HepG2 (cell line): ENCODE measurements around the gene NEDD8. TPM values are rescaled to one million over a fixed set of nuclear protein-coding genes. Genes with fewer than 3 reads are reported as not detected.
A peak's percentile ranks its signal among the peaks of the same experiment; 100 is the strongest.

Experiments used
- ATAC-seq: fragments of 200-7000 bp; cut with Tn5 transposase; 3 replicates; pipeline ENCODE4 v1.9.1; 2020; ENCODE audit warnings: mild to moderate bottlenecking, moderate library complexity
- BruUV-seq: library from RNA; stranded (reverse); fragments of 400-500 nt; replicated peaks from 2 replicates; lab custom pipeline; 2021; lab: Mats Ljungman, UMichigan
- CTCF ChIA-PET: fragments of 300-600 bp; formaldehyde crosslinking; extraction: SDS; loops from one replicate; lab custom pipeline; 2021; ENCODE audit warnings: low total read pairs, inconsistent platforms, low intra/inter-chr PET ratio; lab: Yijun Ruan, JAX
- POLR2A ChIA-PET: fragments of 350-600 bp; sonication (Branson Sonifier 250); formaldehyde crosslinking; loops from one replicate; lab custom pipeline; 2020; ENCODE audit warnings: antibody characterized with exemption, inconsistent platforms; lab: Yijun Ruan, JAX
- DNase-seq: peaks from one replicate; pipeline ENCODE4 v3.0.0-alpha.2; 2015; ENCODE audit warnings: low spot score
- FAIRE-seq: peaks from 3 replicates; lab custom pipeline; 2011; peaks lifted over from hg19 to GRCh38; lab: Jason Lieb, UNC
- H2AFZ ChIP-seq: one replicate; pipeline ENCODE4 v1.6.1; 2011; ENCODE audit warnings: low read length, inconsistent platforms
- H3K27ac ChIP-seq: fragments of 300-600 bp; 3 replicates; pipeline ENCODE4 v1.8.0; 2011; ENCODE audit warnings: mixed run types, mild to moderate bottlenecking, mixed read lengths, low read length, inconsistent platforms; ENCODE audit not compliant: insufficient read depth; ENCODE audit errors: extremely low read length
- H3K27me3 ChIP-seq, 2 experiments: fragments of 200-600 bp in 1 of 2; 2 replicates in 1 of 2; 3 replicates in 1 of 2; pipeline versions ENCODE4 v1.6.0 to v1.8.0; 2011; ENCODE audit warnings: low read length in 2 of 2, mild to moderate bottlenecking in 2 of 2, moderate library complexity in 2 of 2, inconsistent platforms in 1 of 2; ENCODE audit not compliant: insufficient read depth in 2 of 2, control insufficient read depth in 1 of 2
- H3K36me3 ChIP-seq, 2 experiments: fragments of 200-600 bp in 1 of 2; replicated peaks in 1 of 2; 2 replicates in 1 of 2; 3 replicates in 1 of 2; pipeline versions ENCODE4 v1.5.1 to v1.8.0; 2011; ENCODE audit warnings: low read length in 2 of 2, inconsistent platforms in 1 of 2; ENCODE audit not compliant: insufficient read depth in 2 of 2, control insufficient read depth in 1 of 2
- H3K4me1 ChIP-seq: 2 replicates; pipeline ENCODE4 v1.5.1; 2012; ENCODE audit warnings: low read length, inconsistent platforms; ENCODE audit not compliant: insufficient read depth
- H3K4me2 ChIP-seq: 2 replicates; pipeline ENCODE4 v1.6.0; 2011; ENCODE audit warnings: low read depth, low read length, inconsistent platforms
- H3K4me3 ChIP-seq, 3 experiments: fragments of 200-600 bp in 1 of 3; sonication (generic), shearing (Covaris generic) in 1 of 3; replicated peaks in 1 of 3; 2 replicates each; pipeline ENCODE4 v1.5.1; 2011 to 2016; ENCODE audit warnings: low read length in 3 of 3, inconsistent platforms in 2 of 3, low read depth in 2 of 3, mild to moderate bottlenecking in 2 of 3, control low read depth in 1 of 3, mixed read lengths in 1 of 3; ENCODE audit not compliant: insufficient read depth in 1 of 3
- H3K79me2 ChIP-seq: one replicate; pipeline ENCODE4 v1.6.1; 2011; ENCODE audit warnings: low read length, inconsistent platforms; ENCODE audit not compliant: insufficient read depth
- H3K9ac ChIP-seq: 2 replicates; pipeline ENCODE4 v1.6.0; 2011; ENCODE audit warnings: mild to moderate bottlenecking, low read depth, low read length, inconsistent platforms; ENCODE audit not compliant: insufficient read depth
- H3K9me3 ChIP-seq: 2 replicates; pipeline ENCODE4 v1.5.1; 2012; ENCODE audit warnings: mild to moderate bottlenecking, low read length
- H4K20me1 ChIP-seq: 2 replicates; pipeline ENCODE4 v1.6.0; 2011; ENCODE audit warnings: inconsistent platforms, mild to moderate bottlenecking, low read length, moderate library complexity; ENCODE audit not compliant: insufficient read depth
- AGO2 ChIP-seq: fragments of 200-400 bp; formaldehyde crosslinking; optimal IDR thresholded peaks from 2 replicates; pipeline ENCODE3; 2017; ENCODE audit warnings: mild to moderate bottlenecking, low read depth, low read length, moderate library complexity
- MTF1 ChIP-seq: sonication (generic); formaldehyde crosslinking; IDR thresholded peaks from 2 replicates; pipeline ENCODE4 v1.5.0; 2020; ENCODE audit warnings: missing genetic modification reagents
- NCOA2 ChIP-seq: sonication (generic); formaldehyde crosslinking; IDR thresholded peaks from 2 replicates; pipeline ENCODE4 v1.8.0; 2022; ENCODE audit warnings: inconsistent platforms
- NFIB ChIP-seq: sonication (generic); formaldehyde crosslinking; IDR thresholded peaks from 2 replicates; pipeline ENCODE4 v1.9.0; 2021; ENCODE audit warnings: missing genetic modification reagents, mild to moderate bottlenecking, borderline replicate concordance
- PHF20 ChIP-seq: sonication (generic); formaldehyde crosslinking; IDR thresholded peaks from 2 replicates; pipeline ENCODE4 v1.5.0; 2020; ENCODE audit warnings: mild to moderate bottlenecking, missing genetic modification reagents
- RARG ChIP-seq: sonication (generic); formaldehyde crosslinking; IDR thresholded peaks from 2 replicates; pipeline ENCODE4 v1.4.0; 2020; ENCODE audit warnings: low read depth, mild to moderate bottlenecking, missing genetic modification reagents
- SNAPC2 ChIP-seq: sonication (generic); formaldehyde crosslinking; IDR thresholded peaks from 2 replicates; pipeline ENCODE4 v1.8.1; 2022; ENCODE audit warnings: mild to moderate bottlenecking, missing genetic modification reagents
- ZFYVE20 ChIP-seq: sonication (generic); formaldehyde crosslinking; IDR thresholded peaks from 2 replicates; pipeline ENCODE4 v1.8.0; 2023; ENCODE audit warnings: low read depth, mild to moderate bottlenecking, moderate library complexity, missing genetic modification reagents, borderline replicate concordance
- ZNF260 ChIP-seq: sonication (generic); formaldehyde crosslinking; IDR thresholded peaks from 2 replicates; pipeline ENCODE4 v1.4.0; 2020; ENCODE audit warnings: missing genetic modification reagents, low read depth, mild to moderate bottlenecking, borderline replicate concordance
- ZNF329 ChIP-seq: sonication (generic); formaldehyde crosslinking; IDR thresholded peaks from 2 replicates; pipeline ENCODE4 v1.9.0; 2021; ENCODE audit warnings: low read depth, mild to moderate bottlenecking, missing genetic modification reagents
- ZNF337 ChIP-seq: sonication (generic); formaldehyde crosslinking; IDR thresholded peaks from 2 replicates; pipeline ENCODE4 v1.5.1; 2020; ENCODE audit warnings: missing genetic modification reagents, low read depth, mild to moderate bottlenecking, borderline replicate concordance
- ZNF558 ChIP-seq: sonication (generic); formaldehyde crosslinking; IDR thresholded peaks from 2 replicates; pipeline ENCODE4 v1.9.0; 2022; ENCODE audit warnings: mild to moderate bottlenecking, missing genetic modification reagents, borderline replicate concordance
- ZNF567 ChIP-seq: sonication (generic); formaldehyde crosslinking; IDR thresholded peaks from 2 replicates; pipeline ENCODE4 v1.8.1; 2023; ENCODE audit warnings: mild to moderate bottlenecking, missing genetic modification reagents, borderline replicate concordance
- ZNF569 ChIP-seq: sonication (generic); formaldehyde crosslinking; IDR thresholded peaks from 2 replicates; pipeline ENCODE4 v1.5.0; 2020; ENCODE audit warnings: mild to moderate bottlenecking, missing genetic modification reagents, moderate library complexity, borderline replicate concordance
- ZNF614 ChIP-seq: IDR thresholded peaks from 2 replicates; pipeline ENCODE4 v1.6.1; 2018; ENCODE audit warnings: missing biosample characterization, missing genetic modification reagents, inconsistent platforms, borderline replicate concordance
- WGBS: methylation state at CpG from one replicate; pipeline ENCODE4 v1.1.6; 2017; ENCODE audit warnings: low lambda C conversion rate; 5-methylcytosine and 5-hydroxymethylcytosine counted together
- in situ Hi-C: cut with HindIII; loops from 2 replicates; pipeline ENCODE4 v1.10.0; 2017; ENCODE audit warnings: low pct_unique_long_range_greater_than_20kb; ENCODE audit not compliant: extremely low pct_ligation_motif_present
- intact Hi-C: fragments of 100-400 bp; cut with micrococcal nuclease; formaldehyde crosslinking; loops from one replicate; pipeline ENCODE4 v1.10.0; 2022; ENCODE audit not compliant: unreplicated experiment
- polyA plus RNA-seq, 8 experiments: library from polyadenylated mRNA; depleted of rRNA in 3 of 8; stranded (reverse) in 7 of 8; unstranded in 1 of 8; fragments of >200 nt; fragmentation: Illumina TruSeq in 4 of 8; extraction: Trizol in 4 of 8; gene quantifications; 2 replicates each; pipeline versions ENCODE4 v1.2.1 to v1.2.3, GENCODE V29; 2011 to 2016; ENCODE audit warnings: low read depth in 4 of 8, missing spikeins in 1 of 8, mixed read lengths in 1 of 8; ENCODE audit not compliant: insufficient read depth in 1 of 8
- total RNA-seq, 5 experiments: library from RNA; depleted of rRNA; stranded (reverse); fragments of >200 nt; fragmentation: Illumina TruSeq; extraction: Trizol; gene quantifications; 2 replicates each; pipeline ENCODE4 v1.2.3, GENCODE V29; 2016; ENCODE audit warnings: low read depth in 1 of 5
- TF ChIP-seq, protein P1 (sequence below): sonication (generic); formaldehyde crosslinking; IDR thresholded peaks from 2 replicates; pipeline ENCODE4 v1.4.0; 2020; ENCODE audit warnings: missing genetic modification reagents; ENCODE audit errors: not compliant biosample characterization
- TF ChIP-seq, protein P2 (sequence below): sonication (generic); formaldehyde crosslinking; IDR thresholded peaks from 2 replicates; pipeline ENCODE4 v1.5.0; 2020; ENCODE audit warnings: missing genetic modification reagents

NEDD8 gene
- total and polyA plus RNA-seq, 2 of the 13 experiments (the other 11 are each of a cell fraction or from before 2014, with no cell fraction given), result 535 to 713 TPM

DNA sequence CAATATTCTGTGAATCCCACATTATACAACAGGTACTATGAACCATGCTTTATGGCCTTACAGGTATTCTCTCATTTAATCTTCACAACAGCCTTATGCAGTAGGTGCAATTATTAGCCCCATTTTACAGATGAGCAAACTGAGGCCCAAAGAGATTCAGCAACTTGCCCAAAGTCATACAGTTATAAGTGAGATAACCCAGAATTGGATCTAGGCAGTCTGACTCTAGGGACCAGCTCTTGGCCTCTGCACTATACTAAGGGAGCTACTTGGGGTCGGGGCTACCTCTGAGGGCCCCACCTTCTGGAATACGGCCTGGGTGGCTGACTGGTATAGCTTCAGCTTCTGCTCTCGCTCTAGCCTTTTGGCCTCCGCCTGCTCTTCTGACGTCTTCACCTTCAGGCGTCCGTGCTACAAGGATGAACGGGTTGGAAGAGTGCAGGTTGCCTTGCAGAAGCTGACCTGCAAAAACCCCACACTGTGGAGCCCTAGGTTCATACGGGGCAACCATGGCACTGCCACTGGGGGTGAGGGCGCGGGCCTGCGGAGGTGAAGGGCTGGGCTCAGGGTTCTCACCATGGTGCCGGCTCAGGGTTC, 38.5 kb upstream of the NEDD8 start (continued):
- TF ChIP-seq, protein P1, sequence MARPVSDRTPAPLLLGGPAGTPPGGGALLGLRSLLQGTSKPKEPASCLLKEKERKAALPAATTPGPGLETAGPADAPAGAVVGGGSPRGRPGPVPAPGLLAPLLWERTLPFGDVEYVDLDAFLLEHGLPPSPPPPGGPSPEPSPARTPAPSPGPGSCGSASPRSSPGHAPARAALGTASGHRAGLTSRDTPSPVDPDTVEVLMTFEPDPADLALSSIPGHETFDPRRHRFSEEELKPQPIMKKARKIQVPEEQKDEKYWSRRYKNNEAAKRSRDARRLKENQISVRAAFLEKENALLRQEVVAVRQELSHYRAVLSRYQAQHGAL (CRISPR knock-in tag), result no peak
- TF ChIP-seq, protein P2, sequence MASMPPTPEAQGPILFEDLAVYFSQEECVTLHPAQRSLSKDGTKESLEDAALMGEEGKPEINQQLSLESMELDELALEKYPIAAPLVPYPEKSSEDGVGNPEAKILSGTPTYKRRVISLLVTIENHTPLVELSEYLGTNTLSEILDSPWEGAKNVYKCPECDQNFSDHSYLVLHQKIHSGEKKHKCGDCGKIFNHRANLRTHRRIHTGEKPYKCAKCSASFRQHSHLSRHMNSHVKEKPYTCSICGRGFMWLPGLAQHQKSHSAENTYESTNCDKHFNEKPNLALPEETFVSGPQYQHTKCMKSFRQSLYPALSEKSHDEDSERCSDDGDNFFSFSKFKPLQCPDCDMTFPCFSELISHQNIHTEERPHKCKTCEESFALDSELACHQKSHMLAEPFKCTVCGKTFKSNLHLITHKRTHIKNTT (CRISPR knock-in tag), result peak; percentile 34; the same call in 1 of the 2 replicates
- no peak for TF ChIP-seq MTF1 (CRISPR knock-in tag)
- TF ChIP-seq PHF20 (CRISPR knock-in tag), result no peak

DNA sequence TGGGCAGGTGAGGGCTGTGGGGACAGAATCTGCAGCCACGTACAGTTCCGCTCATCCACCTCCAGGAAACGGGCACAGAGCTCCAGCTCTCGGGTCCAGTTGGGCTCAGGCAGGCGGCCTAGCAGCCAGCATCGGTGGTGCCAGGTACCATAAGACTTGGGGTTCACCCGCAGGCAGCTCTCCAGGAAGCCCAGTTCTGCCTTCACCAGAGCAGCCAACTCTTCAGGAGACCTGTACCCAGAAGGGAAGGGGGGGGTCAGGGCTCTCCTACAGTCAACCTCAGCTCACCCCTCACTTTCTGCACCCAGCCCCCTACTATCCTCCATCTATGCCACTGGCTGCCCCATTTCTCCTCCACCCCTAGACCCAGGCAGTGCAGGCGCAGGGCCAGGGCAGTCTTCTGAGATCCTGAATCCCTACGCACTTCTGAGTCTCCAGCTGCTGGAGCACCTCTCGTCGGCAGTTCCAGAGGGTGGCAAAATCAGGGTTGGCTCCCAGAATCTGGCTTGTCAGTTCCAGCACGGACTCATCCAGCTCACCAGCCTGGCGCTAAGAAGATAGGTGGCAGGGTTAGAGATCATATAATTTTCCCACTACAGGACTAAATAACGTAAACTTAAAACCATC, 37.9 kb upstream of the NEDD8 start:
- H3K79me2 ChIP-seq, result peaks cover 4% of the 10 kb centered on the region
- peak overlapping the region; percentile 97 for H3K4me2 ChIP-seq
- ATAC-seq (no peak), FAIRE-seq (no peak), DNase-seq (no peak)
- in situ Hi-C loops (no loop called here), intact Hi-C loops (loop anchor here (2.0 kb wide), 1 partner anchor 53 kb away; the partner anchor contains the start of gene MDP1)
- no peak overlapping the region for H3K27ac ChIP-seq
- H3K36me3 ChIP-seq, result peaks cover 19 to 35% of the 10 kb centered on the region in 2 experiments; a peak in 4 of 5 replicates
- ChIA-PET CTCF (interaction anchor here (2.8 kb wide), 1 partner anchor 27 kb away, joined by 33 read pairs; the partner anchor contains the start of gene TINF2), POLR2A (interaction anchor here (1.0 to 16.5 kb wide), 22 partner anchors 10 to 175 kb away, joined by 3 to 435 read pairs (median 24); partner anchors contain the start of genes CBLN3, CHMP4A, CIDEB and DCAF11)
- H3K4me1 ChIP-seq, result peaks cover 22% of the 10 kb centered on the region
- 97% methylated on average over 12 of the region's 14 CpGs for WGBS
- H3K27me3 ChIP-seq, result no peaks in the 10 kb centered on the region; a peak in 1 of 5 replicates
- TSS peak; percentile 71 for BruUV-seq
- no peaks in the 10 kb centered on the region for H4K20me1 ChIP-seq
- peak overlapping the region in 1 of 3 experiments; percentile 96; a peak in 1 of 6 replicates for H3K4me3 ChIP-seq
- H3K9me3 ChIP-seq, result no peaks in the 10 kb centered on the region
- H2AFZ ChIP-seq, result no peak overlapping the region
- H3K9ac ChIP-seq, result no peak overlapping the region
- no peak for TF ChIP-seq SNAPC2 (CRISPR knock-in tag)
- no peak for TF ChIP-seq ZFYVE20
- 0 out of 2 replicates have a peak, but pooled peaks have one; percentile 5 for TF ChIP-seq RARG
- TF ChIP-seq NCOA2, result no peak
- 0 out of 2 replicates have a peak, but pooled peaks have one; percentile 60 for TF ChIP-seq NFIB
- TF ChIP-seq AGO2, result peak; percentile 31
- no peak for TF ChIP-seq ZNF329
- no peak for TF ChIP-seq ZNF558 (CRISPR knock-in tag)
- 0 out of 2 replicates have a peak, but pooled peaks have one; percentile 5 for TF ChIP-seq ZNF260 (CRISPR knock-in tag)
- no peak for TF ChIP-seq ZNF337 (CRISPR knock-in tag)
- TF ChIP-seq ZNF569 (CRISPR knock-in tag), result no peak
- 0 out of 2 replicates have a peak, but pooled peaks have one; percentile 17 for TF ChIP-seq ZNF614
- TF ChIP-seq ZNF567 (CRISPR knock-in tag), result no peak
